SH-SY5Y (cell line): ENCODE data around the gene PLCH1.

Source experiments
- GATA2 ChIP-seq: IDR thresholded peaks from 2 replicates; pipeline ENCODE4 v1.6.1; 2011; ENCODE audit warnings: mild to moderate bottlenecking, low read depth, low read length
- GATA3 ChIP-seq: IDR thresholded peaks from 2 replicates; pipeline ENCODE4 v1.6.1; 2011; ENCODE audit warnings: low read depth, mild to moderate bottlenecking, low read length, moderate library complexity

- TF ChIP-seq GATA2 (no peak), GATA3 (no peak)
These were observed 250.5 kb downstream of the PLCH1 start for GRCh38 chr3:155494332-155494731.
